HG03095 (cell line): Measurements from ENCODE around the gene GJA4.
"Not testable (repeated sequence)": the region's sequence is repeated elsewhere in the genome, so short reads cannot be mapped to it uniquely, and the experiment has no call there.

ENCODE experiments used
- ATAC-seq: cut with Tn5 transposase; IDR thresholded peaks from one replicate; pipeline ENCODE4 v1.9.1; 2021; ENCODE audit warnings: moderate library complexity; ENCODE audit not compliant: unreplicated experiment

GJA4 gene

DNA sequence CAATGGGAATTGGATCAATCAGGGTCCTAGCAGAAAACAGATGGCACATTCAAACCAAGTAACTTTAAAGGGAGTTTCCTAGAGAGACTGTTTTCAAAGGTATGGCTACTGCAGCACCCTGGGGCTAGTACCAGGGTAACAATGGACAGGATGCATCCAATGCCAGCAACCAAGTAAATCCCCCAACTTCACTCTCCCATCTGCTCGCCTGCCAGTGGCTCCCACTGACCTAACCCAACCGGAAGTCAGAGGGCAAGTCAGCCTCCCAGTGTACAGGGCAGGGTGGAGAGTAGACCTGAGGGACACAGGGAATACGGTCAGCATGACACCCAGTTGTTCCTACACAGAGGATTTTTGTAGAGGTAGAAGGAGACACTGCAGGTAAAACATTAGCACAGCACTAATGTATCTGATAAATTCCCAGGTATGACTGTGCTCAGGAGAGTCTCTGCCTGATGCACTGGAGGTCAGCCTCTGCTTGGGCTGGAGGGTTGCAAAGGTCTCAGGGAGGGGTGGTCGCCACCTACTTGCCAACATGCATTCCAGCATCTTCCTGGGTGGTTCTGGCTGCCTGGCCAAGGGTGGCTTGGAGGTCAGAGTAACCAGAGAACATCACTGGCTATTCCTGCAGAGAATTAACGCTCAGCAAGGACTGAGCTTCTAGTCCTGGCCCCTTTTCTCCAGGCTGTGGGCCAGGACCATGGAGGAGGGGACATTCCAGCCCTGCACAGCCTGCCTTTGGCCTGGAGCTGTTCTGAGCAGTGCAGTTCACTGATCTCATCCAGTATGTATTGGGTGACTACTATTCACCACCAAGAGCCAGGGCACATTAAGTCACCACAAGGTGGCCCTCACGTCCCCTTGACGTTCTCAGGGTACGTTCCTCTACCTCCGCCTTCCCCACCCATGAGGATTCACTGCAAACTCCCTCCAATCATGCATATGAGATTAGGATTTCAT, 5.1 kb upstream of the GJA4 start:
- no peak for ATAC-seq

DNA sequence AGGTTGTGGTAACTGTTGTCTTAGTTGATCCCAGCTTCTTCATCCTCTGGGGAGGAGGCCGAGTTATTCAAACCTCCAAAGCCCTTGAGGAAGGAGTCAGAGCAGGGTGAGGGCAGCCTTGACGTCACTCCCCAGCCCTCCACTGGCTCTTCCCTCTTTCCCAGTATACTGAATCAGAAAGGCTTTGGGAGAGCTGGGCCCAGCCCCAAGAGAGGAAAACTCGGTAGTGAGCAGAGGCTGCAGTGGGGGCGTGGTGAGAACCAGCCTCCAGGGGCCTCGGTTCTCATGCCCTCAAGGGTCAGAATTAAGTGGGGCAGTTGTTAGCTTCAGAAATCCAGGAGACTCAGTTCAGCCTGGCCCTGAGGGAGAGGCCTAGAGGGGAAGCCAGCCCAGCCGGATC, 1.8 kb upstream of the GJA4 start:
- no peak for ATAC-seq

DNA sequence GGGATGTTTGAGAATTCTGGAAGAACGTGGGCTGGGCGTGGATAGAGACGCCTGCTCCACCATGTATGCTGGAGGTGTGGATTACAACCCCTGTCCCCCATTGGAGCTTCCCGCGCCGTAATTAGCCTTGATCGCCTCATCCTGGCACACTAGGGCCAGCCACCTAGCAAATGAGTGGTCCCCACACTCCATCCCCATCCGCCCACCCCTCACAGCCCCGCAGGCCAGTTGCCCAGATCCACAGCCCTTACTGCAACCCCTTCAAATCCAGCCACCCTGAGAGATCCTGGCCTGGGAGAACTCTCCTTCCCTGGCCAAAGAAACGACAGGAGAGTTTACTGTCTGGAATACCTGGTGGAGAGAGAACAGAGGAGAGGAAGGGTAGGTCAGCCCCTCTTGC, 375 bp upstream of the GJA4 start:
- ATAC-seq = no peak

DNA sequence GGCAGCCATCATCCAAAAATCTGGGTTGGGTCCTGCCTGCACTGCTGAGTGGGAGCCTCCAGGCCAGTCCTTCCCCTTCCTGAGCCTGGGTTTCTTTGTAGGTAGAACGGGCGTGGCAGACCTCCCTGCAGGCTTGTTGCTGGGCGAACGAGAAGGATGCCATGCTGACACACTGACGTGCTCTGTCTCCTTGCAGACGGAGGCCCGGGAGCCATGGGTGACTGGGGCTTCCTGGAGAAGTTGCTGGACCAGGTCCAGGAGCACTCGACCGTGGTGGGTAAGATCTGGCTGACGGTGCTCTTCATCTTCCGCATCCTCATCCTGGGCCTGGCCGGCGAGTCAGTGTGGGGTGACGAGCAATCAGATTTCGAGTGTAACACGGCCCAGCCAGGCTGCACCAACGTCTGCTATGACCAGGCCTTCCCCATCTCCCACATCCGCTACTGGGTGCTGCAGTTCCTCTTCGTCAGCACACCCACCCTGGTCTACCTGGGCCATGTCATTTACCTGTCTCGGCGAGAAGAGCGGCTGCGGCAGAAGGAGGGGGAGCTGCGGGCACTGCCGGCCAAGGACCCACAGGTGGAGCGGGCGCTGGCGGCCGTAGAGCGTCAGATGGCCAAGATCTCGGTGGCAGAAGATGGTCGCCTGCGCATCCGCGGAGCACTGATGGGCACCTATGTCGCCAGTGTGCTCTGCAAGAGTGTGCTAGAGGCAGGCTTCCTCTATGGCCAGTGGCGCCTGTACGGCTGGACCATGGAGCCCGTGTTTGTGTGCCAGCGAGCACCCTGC, 1.4 kb downstream of the GJA4 start:
- no peak for ATAC-seq

DNA sequence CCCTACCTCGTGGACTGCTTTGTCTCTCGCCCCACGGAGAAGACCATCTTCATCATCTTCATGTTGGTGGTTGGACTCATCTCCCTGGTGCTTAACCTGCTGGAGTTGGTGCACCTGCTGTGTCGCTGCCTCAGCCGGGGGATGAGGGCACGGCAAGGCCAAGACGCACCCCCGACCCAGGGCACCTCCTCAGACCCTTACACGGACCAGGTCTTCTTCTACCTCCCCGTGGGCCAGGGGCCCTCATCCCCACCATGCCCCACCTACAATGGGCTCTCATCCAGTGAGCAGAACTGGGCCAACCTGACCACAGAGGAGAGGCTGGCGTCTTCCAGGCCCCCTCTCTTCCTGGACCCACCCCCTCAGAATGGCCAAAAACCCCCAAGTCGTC, 2.0 kb downstream of the GJA4 start:
- no peak for ATAC-seq

DNA sequence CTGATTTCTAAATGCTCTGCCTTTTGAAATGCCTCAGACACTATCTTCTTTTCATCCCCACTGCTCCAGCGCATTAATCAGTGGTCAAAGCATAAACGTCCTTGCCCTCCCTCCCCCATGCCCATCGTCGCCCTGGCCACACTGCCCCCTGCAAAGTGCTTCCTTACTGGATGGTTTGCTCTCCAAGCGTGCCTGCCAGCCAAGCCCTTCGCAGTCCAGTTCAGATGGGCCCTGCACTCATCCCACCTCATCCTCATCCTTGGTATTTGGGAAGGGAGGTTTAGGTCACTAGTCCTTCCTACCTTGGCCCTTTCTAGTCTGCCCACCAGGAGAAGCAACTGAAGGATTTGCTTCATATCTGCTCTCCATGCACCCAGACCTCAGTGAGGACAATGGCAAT, 3.1 kb downstream of the GJA4 start:
- no peak for ATAC-seq

DNA sequence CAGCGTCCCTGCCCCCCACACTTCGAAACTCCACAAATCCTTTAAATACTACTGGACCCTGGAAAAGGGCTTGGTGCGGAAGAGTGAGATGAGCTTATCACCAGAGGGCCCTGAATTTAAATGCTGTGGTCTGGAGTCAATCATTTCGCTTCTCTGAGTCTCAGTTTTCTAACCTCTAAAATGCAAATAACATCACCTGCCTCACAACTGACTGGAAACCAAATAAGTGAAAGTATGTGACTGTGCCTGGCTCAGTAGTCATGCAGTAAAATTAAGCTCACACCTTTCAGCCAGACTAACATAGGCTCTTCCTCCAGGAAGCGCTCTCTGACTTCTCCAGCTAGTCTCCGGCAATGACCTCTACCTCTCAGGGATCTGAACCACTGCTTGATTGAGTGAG, 4.2 kb downstream of the GJA4 start:
- ATAC-seq = no peak

DNA sequence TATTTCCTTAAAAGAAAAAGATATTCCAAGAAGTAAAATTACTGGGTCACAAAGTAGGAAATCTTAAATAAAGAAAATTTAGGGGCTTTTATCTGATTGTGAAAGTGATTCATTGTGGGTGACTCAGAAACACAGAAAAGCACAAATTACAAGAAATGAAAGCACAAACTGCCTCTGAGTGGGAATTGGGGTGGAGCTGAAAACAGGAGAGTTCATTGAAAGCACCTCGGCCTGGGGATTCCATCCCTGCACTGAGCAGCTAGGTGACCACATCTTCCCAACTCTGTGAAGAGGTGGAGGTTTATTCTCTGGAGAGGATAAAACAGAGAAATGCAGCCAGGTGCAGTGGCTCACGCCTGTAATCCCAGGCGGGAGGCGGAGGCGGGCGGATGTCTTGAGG, 7.4 kb downstream of the GJA4 start:
- ATAC-seq = no peak

DNA sequence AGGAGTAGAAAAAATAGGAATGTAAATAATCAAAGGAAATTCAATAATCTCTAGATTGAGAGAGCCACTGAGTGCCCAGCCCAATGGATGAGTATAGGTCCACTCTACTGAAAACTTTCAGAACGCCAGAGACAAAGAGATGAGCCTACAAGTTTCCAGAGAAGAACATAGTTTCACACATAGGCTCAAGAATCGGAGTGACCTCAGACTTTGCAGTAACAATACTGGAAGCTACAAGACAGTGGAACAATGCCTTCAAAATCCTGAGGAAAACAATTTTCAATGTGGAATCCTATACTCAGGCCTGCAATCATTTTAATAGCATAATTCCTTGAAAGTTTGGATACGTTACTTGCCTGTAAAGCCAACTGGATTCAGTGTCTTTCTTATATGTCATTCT, 11.0 kb downstream of the GJA4 start:
- no peak for ATAC-seq

DNA sequence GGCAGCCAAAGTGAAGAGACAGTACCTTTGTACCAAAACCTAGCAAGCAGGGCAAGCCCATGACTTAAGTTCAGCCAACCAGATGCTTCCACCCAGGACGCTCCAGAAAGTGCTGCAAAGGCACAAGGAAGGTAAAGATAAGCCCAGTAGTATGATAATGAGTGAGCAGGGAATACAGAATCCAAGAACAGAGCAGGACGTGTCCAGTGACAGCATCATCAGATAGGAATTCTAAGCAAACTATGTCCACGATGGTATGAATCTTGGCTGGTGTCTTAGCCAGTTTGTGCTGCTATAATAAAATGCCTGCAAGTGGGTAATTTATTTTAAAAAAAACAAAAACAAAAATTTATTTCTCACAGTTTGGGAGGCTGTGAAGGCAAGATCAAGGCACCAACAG, 13.6 kb downstream of the GJA4 start:
- ATAC-seq = no peak

DNA sequence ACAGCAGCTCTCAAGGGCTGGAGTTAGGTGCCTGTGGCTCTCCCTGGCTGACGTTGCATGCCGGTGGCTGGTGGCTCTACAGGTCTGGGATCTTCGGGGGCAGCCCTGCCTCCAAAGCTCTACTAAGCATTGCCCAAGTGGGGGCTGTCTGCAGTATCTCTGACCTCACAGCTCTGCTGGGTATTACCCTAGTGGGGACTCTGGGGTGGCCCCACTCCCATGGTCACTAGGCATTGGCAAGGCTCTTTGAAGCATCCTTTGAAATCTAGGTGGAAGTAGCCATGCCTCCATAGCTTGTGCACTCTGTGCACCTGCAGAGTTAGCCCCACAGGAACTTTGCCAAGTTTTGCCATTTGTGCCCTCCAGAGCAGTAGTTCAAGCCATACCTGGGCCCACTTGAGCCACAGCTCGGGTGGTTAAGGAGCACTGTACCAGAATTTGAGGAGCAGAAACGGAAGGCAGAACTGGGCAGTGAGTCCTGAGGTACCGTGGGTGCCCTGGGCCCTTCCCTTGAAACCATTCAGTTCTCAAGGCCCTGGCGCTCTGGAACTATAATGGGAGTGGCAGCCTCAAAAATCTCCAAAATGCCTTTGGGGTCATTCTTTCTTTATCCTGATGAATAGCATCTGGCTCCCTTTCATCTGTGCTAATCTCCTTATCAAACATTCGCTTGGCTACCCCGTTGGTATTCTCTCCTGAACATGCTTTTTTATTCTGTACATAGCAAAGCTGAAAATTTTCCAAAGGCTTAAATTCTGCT, 15.4 kb downstream of the GJA4 start:
- no peak for ATAC-seq

DNA sequence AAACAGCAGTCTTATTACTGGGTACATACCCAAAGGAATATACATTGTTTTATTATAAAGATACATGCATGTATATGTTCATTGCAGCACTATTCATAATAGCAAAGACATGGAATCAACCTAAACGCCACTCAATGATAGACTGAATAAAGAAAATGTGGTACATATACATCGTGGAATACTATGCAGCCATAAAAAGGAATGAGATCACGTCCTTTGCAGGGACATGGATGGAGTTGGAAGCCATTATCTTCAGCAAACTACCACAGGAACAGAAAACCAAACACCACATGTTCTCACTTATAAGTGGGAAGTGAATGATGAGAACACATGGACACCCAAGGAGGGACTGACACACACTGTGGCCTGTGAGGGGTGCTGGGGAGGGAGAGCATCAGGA, 18.0 kb downstream of the GJA4 start:
- not testable (repeated sequence) for ATAC-seq

DNA sequence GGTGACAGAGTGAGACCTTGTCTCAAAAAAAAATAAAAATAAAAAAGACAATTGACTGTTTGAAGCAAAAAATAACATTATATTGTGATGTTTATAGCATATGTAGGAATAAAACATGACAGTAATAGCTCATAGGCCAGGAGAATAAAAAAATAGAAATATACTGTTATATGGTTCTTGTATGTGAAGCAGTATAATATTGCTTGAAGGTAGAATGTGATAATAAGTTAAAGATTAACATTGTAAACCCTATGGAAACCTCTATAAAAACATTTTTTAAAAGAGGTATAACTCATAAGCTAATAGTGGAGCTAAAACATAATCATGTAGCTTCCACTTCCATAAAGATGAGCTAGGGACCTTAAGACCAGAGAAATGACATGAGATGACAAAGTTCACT, 23.5 kb downstream of the GJA4 start:
- ATAC-seq = no peak

DNA sequence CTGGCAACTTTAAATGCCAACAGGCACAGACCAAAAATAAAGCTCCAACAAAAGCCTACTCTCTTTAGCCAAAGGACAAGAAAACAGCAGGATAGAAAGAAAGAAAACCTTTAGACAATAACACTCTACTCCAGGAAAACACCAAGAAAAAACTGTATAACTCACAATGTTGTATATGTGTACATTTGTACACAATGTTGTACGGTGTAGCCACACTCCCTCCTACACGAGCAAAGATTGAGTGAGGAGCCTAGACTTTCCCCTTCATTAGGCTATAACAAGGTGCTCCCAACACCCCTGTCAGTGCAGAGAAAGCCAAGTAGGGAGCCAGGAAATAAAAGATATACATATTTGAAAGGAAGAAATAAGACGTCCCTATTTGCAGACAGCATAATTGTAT, 24.0 kb downstream of the GJA4 start:
- ATAC-seq = no peak

DNA sequence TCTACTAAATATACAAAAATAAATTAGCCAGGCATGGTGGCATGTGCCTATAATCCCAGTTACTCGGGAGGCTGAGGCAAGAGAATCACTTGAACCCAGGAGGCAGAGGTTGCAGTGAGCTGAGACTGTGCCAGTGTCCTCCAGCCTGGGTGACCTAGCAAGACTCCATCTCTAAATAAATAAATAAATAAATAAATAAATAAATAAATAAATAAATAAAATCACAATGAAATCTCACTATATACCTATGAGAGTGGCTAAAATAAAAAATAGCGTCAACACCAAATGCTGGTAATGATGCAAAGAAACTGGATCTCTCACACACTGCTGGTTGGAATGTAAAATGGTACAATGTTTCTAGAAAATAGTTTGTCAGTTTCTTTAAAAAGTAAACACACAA, 26.1 kb downstream of the GJA4 start:
- not testable (repeated sequence) for ATAC-seq

DNA sequence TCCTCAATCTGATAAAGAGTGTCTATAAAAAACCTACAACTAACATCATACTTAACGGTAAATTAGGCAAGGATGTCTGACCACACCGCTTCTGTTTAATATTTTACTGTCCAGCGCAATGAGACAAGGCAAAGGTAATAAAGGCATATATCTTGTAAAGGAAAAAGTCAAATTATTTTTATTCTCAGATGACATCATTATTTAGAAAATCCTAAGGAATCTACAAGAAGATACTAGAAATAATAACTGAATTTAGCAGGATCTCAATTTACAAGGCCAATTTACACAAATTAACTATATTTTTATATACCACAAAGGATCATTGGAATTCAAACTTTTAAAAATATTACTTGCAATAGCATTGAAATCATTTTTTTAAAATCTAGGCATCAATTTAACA, 29.4 kb downstream of the GJA4 start:
- ATAC-seq = no peak

DNA sequence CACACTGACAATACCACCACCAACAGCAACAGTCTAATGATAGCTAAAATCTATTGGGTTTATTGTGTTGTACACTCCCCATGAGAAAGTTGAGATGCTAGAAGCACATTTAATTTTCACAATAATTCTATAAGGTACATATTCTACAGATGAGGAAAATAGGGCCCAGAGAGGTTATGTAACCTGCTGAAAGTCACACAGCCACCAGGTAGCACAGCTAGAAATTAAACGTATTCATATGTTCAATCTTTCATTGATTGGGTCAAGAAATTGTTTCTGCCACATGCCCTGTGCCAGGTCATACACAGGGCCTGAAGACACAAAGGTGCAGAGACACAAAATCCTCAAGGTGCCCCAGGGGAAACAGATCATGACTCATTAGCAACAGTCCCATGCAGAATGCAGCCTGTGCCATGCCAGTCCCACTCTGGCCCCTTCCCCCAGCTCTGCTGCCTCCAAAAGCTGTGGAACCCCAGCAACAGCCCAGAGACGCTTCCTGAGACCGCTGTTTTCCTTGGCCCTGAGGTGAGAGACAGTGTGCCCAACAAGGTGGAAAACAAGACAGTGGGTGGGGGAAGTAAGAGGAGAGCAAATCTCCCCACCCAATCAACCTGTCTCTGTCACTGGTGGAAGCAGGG, 32.1 kb downstream of the GJA4 start:
- ATAC-seq = no peak

DNA sequence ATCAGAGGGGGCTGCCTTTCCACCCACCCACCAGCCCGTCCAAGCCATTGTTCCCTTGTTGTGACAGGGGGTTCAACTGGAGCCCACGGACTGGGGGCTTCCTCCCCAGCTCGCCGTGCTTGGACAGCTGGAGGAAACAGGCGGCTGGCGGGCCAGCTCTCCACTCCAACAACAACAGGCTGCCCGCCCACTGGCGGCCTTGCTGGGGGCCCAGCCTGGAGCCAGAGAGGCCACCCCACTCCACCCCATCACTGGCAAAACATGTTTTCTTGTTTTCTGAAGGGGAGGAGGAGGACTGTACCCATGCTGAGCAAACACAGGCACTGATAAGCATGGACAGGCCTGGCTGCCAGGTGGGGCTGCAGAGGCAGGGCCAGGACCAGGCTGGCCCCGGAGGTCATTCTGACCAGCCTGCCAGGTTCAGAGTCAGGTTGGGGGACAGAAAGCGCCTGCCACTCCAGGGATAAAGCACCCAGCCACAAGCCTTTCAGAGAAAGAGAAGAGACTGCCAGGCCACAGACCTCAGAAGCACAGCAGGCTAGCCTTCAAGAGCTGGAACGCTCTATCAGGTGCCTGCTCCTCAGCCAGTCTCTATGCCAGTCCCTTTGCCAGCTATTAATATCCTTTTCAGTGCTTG, 32.8 kb downstream of the GJA4 start:
- ATAC-seq = no peak

DNA sequence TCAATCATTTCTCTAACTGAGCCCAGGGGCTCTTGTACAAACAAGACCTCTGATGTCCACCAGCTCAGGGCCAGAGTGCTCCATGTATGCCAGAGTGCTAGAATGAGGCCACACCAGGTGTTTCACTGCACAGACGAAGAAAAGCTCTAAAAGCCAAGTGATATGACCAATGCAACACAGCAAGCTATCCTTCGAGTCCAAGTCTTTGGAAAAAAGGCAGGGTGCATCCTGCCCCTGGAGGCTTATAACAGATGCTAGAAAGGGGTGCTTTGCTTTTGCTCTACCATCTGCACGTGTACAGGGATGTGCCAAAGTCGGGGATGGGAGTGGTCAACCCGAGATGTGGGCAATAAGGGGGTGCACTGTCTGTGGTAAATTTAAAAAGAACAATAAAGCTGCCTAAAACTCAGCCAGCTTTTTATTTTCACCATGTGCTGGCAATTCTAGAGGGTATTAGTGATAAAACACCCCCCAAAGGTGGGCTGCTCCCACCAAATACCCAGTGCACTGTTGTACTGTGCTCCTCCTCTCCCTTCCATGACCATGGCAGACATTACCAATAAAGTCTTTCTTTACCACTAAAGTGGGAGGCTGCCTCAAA, 34.6 kb downstream of the GJA4 start:
- no peak for ATAC-seq

DNA sequence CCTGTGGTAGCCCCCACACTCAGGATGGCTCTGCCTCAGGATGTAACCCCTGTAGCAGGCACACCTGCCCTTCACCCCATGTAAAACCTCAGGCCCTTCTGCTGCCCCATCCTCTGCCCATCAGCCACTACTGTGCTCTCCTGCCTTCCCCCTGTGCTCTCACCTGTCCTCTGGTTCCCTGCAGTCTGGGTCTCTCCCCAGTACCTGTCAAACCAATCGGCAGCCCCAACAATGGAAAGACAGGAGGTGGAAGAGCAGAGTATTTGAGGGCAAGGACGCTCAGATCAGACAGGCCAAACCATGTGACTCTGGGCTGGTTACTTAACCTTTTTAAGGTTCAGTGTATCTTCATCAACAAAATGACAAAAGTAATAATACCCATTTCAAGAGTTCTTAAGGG, 35.8 kb downstream of the GJA4 start:
- ATAC-seq = no peak
